WERI-Rb-1 (cell line): ENCODE data around the gene KANSL1.
A peak's percentile ranks its signal among the peaks of the same experiment; 100 is the strongest.

Source experiments
- DNase-seq: peaks from one replicate; pipeline ENCODE4 v3.0.0-alpha.2; 2020
- H3K27ac ChIP-seq: fragments of 250-450 bp; sonication (Bioruptor Pico); 2 replicates; pipeline ENCODE4 v1.5.1; 2020; ENCODE audit warnings: mild to moderate bottlenecking, moderate library complexity
- H3K27me3 ChIP-seq: fragments of 250-450 bp; sonication (Bioruptor Pico); 2 replicates; pipeline ENCODE4 v1.5.1; 2021; ENCODE audit warnings: mild to moderate bottlenecking, low read depth, moderate library complexity; ENCODE audit not compliant: insufficient read depth, severe bottlenecking
- H3K36me3 ChIP-seq: fragments of 250-450 bp; sonication (Bioruptor Pico); 2 replicates; pipeline ENCODE4 v1.5.1; 2020; ENCODE audit warnings: mild to moderate bottlenecking, moderate library complexity
- H3K4me3 ChIP-seq: 2 replicates; pipeline ENCODE4 v1.5.1; 2011; ENCODE audit warnings: low read depth, mild to moderate bottlenecking, control low read depth, low read length
- H3K9me3 ChIP-seq: fragments of 250-450 bp; sonication (Bioruptor Pico); 2 replicates; pipeline ENCODE4 v1.5.1; 2021; ENCODE audit warnings: mild to moderate bottlenecking, moderate library complexity; ENCODE audit not compliant: severe bottlenecking
- CTCF ChIP-seq: IDR thresholded peaks from 2 replicates; pipeline ENCODE4 v1.5.1; 2011; ENCODE audit warnings: low read depth, mild to moderate bottlenecking, control low read depth, inconsistent platforms, low read length

KANSL1 gene

GRCh38 chr17:46198233-46198632 is 5.0 kb upstream of the KANSL1 start:
- Histone ChIP-seq H3K27me3 (no peaks in the 10 kb centered on the region), H3K4me3 (no peak overlapping the region), H3K27ac (no peak overlapping the region), H3K9me3 (no peaks in the 10 kb centered on the region), H3K36me3 (peaks cover 8% of the 10 kb centered on the region)
- no peak for DNase-seq
- TF ChIP-seq CTCF, result no peak

DNA sequence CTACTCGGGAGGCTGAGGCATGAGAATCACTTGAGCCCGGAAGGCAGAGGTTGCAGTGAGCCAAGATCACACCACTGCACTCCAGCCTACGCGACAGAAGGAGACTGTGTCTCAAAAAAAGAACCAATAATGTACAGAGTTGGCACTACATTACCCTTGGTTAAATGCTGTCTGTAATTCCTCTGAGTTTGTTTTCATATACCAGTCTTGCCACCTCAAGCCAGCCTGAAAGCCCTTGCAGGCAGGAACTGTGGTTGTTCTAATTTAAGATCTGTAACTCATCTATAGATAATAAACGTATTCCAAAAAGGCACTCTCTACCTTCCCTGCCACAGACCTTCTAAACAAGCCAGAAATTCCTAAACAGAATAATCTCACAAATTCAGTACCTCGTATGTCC is 4.3 kb upstream of the KANSL1 start:
- Histone ChIP-seq H3K36me3 (peaks cover 9% of the 10 kb centered on the region), H3K27me3 (no peaks in the 10 kb centered on the region), H3K27ac (no peak overlapping the region), H3K4me3 (no peak overlapping the region), H3K9me3 (no peaks in the 10 kb centered on the region)
- TF ChIP-seq CTCF, result no peak
- DNase-seq, result no peak

DNA sequence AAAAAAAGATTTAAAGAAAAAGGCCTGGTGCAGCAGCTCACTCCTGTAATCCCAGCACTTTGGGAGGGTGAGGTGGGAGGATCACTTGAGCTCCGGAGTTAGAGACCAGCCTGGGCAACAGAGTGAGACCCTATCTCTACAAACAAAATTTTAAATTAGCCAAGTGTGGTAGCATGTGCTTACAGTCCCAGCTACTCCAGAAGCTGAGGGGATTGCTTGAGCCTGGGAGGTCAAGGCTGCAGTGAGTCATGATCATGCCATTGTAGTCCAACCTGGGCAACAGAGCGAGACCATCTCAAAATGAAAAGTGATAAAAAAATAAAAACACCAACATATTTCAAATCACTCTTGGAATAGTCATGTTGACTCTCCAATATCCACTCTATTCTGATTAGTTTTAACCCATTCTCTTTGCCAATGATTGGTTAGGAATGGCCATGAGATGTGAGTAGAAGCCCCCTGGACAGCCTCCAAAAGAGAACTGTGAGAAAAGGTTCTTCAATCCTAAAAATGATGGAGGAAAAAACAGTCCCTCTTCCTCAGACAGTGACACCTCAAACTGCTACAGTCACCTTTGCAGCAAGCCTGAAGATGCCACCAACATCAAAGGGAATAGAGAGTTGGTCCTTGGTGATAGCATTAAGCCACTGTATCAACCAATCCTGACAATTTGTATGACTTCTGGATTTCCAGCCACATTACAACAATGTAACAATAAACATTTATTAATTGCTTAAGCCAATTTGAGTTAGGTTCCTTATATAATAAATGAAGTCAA is 2.9 kb upstream of the KANSL1 start:
- H3K27me3 ChIP-seq, result no peaks in the 10 kb centered on the region
- H3K36me3 ChIP-seq, result peaks cover 12% of the 10 kb centered on the region
- H3K9me3 ChIP-seq, result no peaks in the 10 kb centered on the region
- TF ChIP-seq CTCF, result no peak
- DNase-seq, result no peak
- H3K4me3 ChIP-seq, result no peak overlapping the region
- H3K27ac ChIP-seq, result no peak overlapping the region

GRCh38 chr17:46195217-46195855 is 2.1 kb upstream of the KANSL1 start:
- Histone ChIP-seq H3K27ac (no peak overlapping the region), H3K27me3 (no peaks in the 10 kb centered on the region), H3K4me3 (no peak overlapping the region), H3K36me3 (peaks cover 12% of the 10 kb centered on the region), H3K9me3 (no peaks in the 10 kb centered on the region)
- TF ChIP-seq CTCF, result no peak
- DNase-seq, result no peak

GRCh38 chr17:46194393-46195216 is 1.4 kb upstream of the KANSL1 start:
- DNase-seq, result peak; percentile 36
- H3K4me3 ChIP-seq, result peak overlapping the region; percentile 64
- peak; percentile 48 for TF ChIP-seq CTCF
- peak overlapping the region; percentile 100 for H3K27ac ChIP-seq
- peaks cover 12% of the 10 kb centered on the region for H3K36me3 ChIP-seq
- H3K9me3 ChIP-seq, result no peaks in the 10 kb centered on the region
- no peaks in the 10 kb centered on the region for H3K27me3 ChIP-seq
